B cell (primary cell): Measurements from ENCODE around the gene HFM1.

Source experiments
- CTCF ChIP-seq: fragments of 200-600 bp; IDR thresholded peaks from one replicate; pipeline ENCODE4 v1.8.0; 2022; ENCODE audit warnings: antibody characterized with exemption, mild to moderate bottlenecking
- EZH2 ChIP-seq: IDR thresholded peaks from 2 replicates; pipeline ENCODE4 v1.6.1; 2012; ENCODE audit warnings: borderline replicate concordance, low read depth, mild to moderate bottlenecking, moderate library complexity, low read length; ENCODE audit not compliant: insufficient read depth, poor library complexity, severe bottlenecking

GRCh38 chr1:91278754-91279153 is 125.9 kb downstream of the HFM1 start:
- TF ChIP-seq CTCF (no peak), EZH2 (no peak)
